NB4 (cell line): ENCODE data around the gene ZC2HC1B.
"Not testable (repeated sequence)": the region's sequence is repeated elsewhere in the genome, so short reads cannot be mapped to it uniquely, and the experiment has no call there.

Source experiments
- CTCF ChIP-seq: IDR thresholded peaks from one replicate; pipeline ENCODE4 v1.5.1; 2012; ENCODE audit warnings: low read depth, low read length
- POLR2A ChIP-seq: IDR thresholded peaks from 2 replicates; pipeline ENCODE4 v1.6.1; 2011; ENCODE audit warnings: mild to moderate bottlenecking; ENCODE audit not compliant: insufficient read length; ENCODE audit errors: extremely low read depth

- TF ChIP-seq CTCF, POLR2A: not testable (repeated sequence)
These were observed 7.0 kb downstream of the ZC2HC1B start for GRCh38 chr6:143871202-143871730.
